PC-9 (cell line): Measurements from ENCODE around the gene CD8B2. TPM values are rescaled to one million over a fixed set of nuclear protein-coding genes. Genes with fewer than 3 reads are reported as not detected.

Experiments
- BruUV-seq: library from RNA; stranded (reverse); fragments of 400-500 nt; replicated peaks from 2 replicates; lab custom pipeline; 2021; lab: Mats Ljungman, UMichigan
- CTCF ChIA-PET: fragments of 300-600 bp; sonication (Branson Sonifier 250); formaldehyde crosslinking; loops from one replicate; lab custom pipeline; 2022; ENCODE audit warnings: antibody characterized with exemption; lab: Charles Lee
- POLR2A ChIA-PET: fragments of 300-600 bp; sonication (Branson Sonifier 250); formaldehyde crosslinking; loops from one replicate; lab custom pipeline; 2022; ENCODE audit warnings: antibody characterized with exemption; ENCODE audit not compliant: unreplicated experiment; lab: Charles Lee
- DNase-seq, 2 experiments: peaks; one replicate each; pipeline versions ENCODE4 v3.0.0 to v3.0.0-alpha.2; 2015 to 2022; ENCODE audit warnings: mixed read lengths in 1 of 2
- H2AFZ ChIP-seq: fragments of 200-600 bp; sonication (generic); 2 replicates; pipeline ENCODE4 v1.8.1; 2017; ENCODE audit warnings: antibody characterized with exemption
- H3F3A ChIP-seq: fragments of 200-600 bp; sonication (generic); 2 replicates; pipeline ENCODE4 v1.8.1; 2017; ENCODE audit warnings: antibody characterized with exemption, mild to moderate bottlenecking, low read depth; ENCODE audit not compliant: insufficient read depth
- H3K27ac ChIP-seq: fragments of 200-600 bp; sonication (generic); 2 replicates; pipeline ENCODE4 v1.6.1; 2016; ENCODE audit warnings: mixed run types
- H3K27me3 ChIP-seq: fragments of 200-600 bp; sonication (generic); 2 replicates; pipeline ENCODE4 v1.6.1; 2016; ENCODE audit warnings: low read depth, mixed run types; ENCODE audit not compliant: insufficient read depth
- H3K36me3 ChIP-seq: fragments of 200-600 bp; sonication (generic); 2 replicates; pipeline ENCODE4 v1.6.1; 2016; ENCODE audit warnings: low read depth, mixed run types
- H3K4me1 ChIP-seq: fragments of 200-600 bp; sonication (generic); replicated peaks from 2 replicates; pipeline ENCODE4 v1.6.1; 2016; ENCODE audit warnings: mixed run types; ENCODE audit not compliant: insufficient read depth
- H3K4me2 ChIP-seq: fragments of 200-600 bp; sonication (generic); 2 replicates; pipeline ENCODE4 v1.6.1; 2017; ENCODE audit warnings: mixed run types
- H3K4me3 ChIP-seq: fragments of 200-600 bp; sonication (generic); 2 replicates; pipeline ENCODE4 v1.6.1; 2016; ENCODE audit warnings: mixed run types
- H3K79me2 ChIP-seq: fragments of 200-600 bp; sonication (generic); 2 replicates; pipeline ENCODE4 v1.6.1; 2017; ENCODE audit warnings: low read depth, mixed run types
- H3K9me2 ChIP-seq: fragments of 200-600 bp; sonication (generic); 2 replicates; pipeline ENCODE4 v1.8.1; 2017; ENCODE audit warnings: mild to moderate bottlenecking; ENCODE audit not compliant: insufficient read depth
- H3K9me3 ChIP-seq: fragments of 200-600 bp; sonication (generic); 2 replicates; pipeline ENCODE4 v1.8.1; 2016; ENCODE audit warnings: low read depth; ENCODE audit not compliant: insufficient read depth
- H4K20me1 ChIP-seq: fragments of 200-600 bp; sonication (generic); 2 replicates; pipeline ENCODE4 v1.8.1; 2017; ENCODE audit not compliant: insufficient read depth
- EZH2 ChIP-seq: fragments of 200-600 bp; sonication (generic); IDR thresholded peaks from 2 replicates; pipeline ENCODE4 v1.8.0; 2017; ENCODE audit warnings: antibody characterized with exemption, low read depth
- intact Hi-C: fragments of 100-400 bp; cut with micrococcal nuclease; formaldehyde crosslinking; loops from one replicate; pipeline ENCODE4 v1.10.0; 2022; ENCODE audit not compliant: unreplicated experiment
- total RNA-seq: library from RNA; stranded (reverse); gene quantifications from 2 replicates; pipeline ENCODE4 v1.2.3, GENCODE V29; 2021
- TF ChIP-seq, protein P1 (sequence below): fragments of 200-600 bp; sonication (generic); conservative IDR thresholded peaks from 2 replicates; pipeline ENCODE4 v1.6.1; 2017; ENCODE audit warnings: mixed run types, antibody characterized with exemption, mild to moderate bottlenecking, moderate library complexity

Gene CD8B2
- total RNA-seq, 1 experiment from 2014 or later = not detected

DNA sequence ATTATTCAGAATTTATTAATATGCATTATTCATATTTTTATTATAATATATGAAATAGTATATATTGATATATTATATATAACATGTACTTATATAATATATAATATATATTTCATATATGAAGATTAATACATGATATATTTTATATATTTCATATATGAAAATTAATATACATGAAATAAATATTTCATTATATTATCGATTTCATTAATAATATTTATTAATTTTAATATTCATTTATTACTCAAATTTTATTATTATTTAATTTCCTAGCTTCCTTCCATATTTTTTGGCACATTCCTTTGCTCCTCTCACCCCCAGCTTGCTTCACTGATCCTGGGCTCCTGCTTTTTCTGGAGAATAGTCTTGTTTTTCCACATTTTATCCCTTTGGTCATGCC, 29.7 kb downstream of the CD8B2 start:
- H3K27ac ChIP-seq = no peak overlapping the region

DNA sequence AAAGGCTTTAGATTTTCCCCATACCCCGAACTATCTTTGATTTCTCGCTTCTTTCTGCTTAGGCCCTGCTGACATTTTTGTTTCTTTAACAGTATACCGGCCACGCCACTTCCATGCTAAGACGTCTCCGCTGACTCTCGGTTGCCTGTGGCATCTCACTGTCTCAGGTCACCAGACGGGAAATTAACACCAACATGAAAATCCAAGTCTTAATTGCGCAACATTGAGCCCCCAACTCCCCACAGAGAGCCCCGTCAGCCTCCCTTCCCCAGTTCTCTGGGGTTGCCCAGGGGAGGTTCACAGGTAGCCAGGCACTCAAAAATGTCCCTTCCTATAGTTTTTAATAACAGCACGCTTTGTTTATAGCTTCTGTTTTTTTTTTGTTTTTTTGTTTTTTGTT, 30.2 kb downstream of the CD8B2 start:
- TF ChIP-seq, protein P1, sequence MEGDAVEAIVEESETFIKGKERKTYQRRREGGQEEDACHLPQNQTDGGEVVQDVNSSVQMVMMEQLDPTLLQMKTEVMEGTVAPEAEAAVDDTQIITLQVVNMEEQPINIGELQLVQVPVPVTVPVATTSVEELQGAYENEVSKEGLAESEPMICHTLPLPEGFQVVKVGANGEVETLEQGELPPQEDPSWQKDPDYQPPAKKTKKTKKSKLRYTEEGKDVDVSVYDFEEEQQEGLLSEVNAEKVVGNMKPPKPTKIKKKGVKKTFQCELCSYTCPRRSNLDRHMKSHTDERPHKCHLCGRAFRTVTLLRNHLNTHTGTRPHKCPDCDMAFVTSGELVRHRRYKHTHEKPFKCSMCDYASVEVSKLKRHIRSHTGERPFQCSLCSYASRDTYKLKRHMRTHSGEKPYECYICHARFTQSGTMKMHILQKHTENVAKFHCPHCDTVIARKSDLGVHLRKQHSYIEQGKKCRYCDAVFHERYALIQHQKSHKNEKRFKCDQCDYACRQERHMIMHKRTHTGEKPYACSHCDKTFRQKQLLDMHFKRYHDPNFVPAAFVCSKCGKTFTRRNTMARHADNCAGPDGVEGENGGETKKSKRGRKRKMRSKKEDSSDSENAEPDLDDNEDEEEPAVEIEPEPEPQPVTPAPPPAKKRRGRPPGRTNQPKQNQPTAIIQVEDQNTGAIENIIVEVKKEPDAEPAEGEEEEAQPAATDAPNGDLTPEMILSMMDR = no peak
- TF ChIP-seq EZH2 = no peak
- no peaks in the 10 kb centered on the region for H3K4me1 ChIP-seq
- no peaks in the 10 kb centered on the region; the same call in 1 of the 2 replicates for H4K20me1 ChIP-seq
- H3K36me3 ChIP-seq = no peaks in the 10 kb centered on the region
- no peaks in the 10 kb centered on the region for H3K27me3 ChIP-seq
- H3K4me3 ChIP-seq = no peak overlapping the region
- no peak overlapping the region for H3K4me2 ChIP-seq
- no peaks in the 10 kb centered on the region for H3F3A ChIP-seq
- H3K27ac ChIP-seq = no peak overlapping the region
- ChIA-PET POLR2A (no interaction called here), CTCF (no interaction called here)
- H2AFZ ChIP-seq = no peak overlapping the region
- no peaks in the 10 kb centered on the region for H3K9me3 ChIP-seq
- no peaks in the 10 kb centered on the region for H3K9me2 ChIP-seq
- H3K79me2 ChIP-seq = no peaks in the 10 kb centered on the region
- BruUV-seq = no TSS peak
- DNase-seq = no peak
- intact Hi-C loops = no loop called here

More for the DNA sequence above, 29.7 kb downstream of the CD8B2 start:
- Histone ChIP-seq H3K36me3 (no peaks in the 10 kb centered on the region), H3K79me2 (no peaks in the 10 kb centered on the region), H3K27me3 (no peaks in the 10 kb centered on the region), H4K20me1 (no peaks in the 10 kb centered on the region; the same call in 1 of the 2 replicates), H3K9me3 (no peaks in the 10 kb centered on the region), H2AFZ (no peak overlapping the region), H3K4me2 (no peak overlapping the region), H3K9me2 (no peaks in the 10 kb centered on the region), H3K4me3 (no peak overlapping the region), H3K4me1 (no peaks in the 10 kb centered on the region), H3F3A (no peaks in the 10 kb centered on the region)
- intact Hi-C loops = no loop called here
- no peak for DNase-seq
- ChIA-PET POLR2A (no interaction called here), CTCF (no interaction called here)
- BruUV-seq = no TSS peak
- TF ChIP-seq, protein P1 = no peak
- TF ChIP-seq EZH2 = no peak

DNA sequence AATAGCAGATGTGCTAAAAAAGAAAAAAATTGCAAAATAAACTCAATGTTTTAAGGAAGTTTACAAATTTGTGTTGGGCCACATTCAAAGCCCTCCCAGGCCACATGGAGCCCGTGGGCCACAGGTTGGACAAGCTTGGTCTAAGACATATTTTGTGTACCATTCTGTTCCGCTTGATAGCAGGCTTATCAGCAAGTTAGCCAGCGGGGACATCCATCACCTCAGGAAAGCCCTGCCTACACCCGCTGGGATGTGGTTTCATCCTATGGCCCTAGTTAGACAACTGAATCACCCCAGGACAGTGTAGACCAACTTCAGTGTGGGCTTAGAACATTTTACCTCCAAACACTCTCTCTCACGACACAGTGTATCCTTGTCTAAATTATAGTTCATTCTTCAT, 32.6 kb downstream of the CD8B2 start:
- H3K4me3 ChIP-seq = no peak overlapping the region
- no peak overlapping the region for H2AFZ ChIP-seq
- no peaks in the 10 kb centered on the region for H3K4me1 ChIP-seq
- DNase-seq = no peak
- CTCF ChIA-PET = no interaction called here
- H3K27ac ChIP-seq = no peak overlapping the region
- no peaks in the 10 kb centered on the region; the same call in 1 of the 2 replicates for H4K20me1 ChIP-seq
- H3K9me2 ChIP-seq = no peaks in the 10 kb centered on the region
- H3F3A ChIP-seq = no peaks in the 10 kb centered on the region
- H3K27me3 ChIP-seq = no peaks in the 10 kb centered on the region
- no peaks in the 10 kb centered on the region for H3K36me3 ChIP-seq
- H3K9me3 ChIP-seq = no peaks in the 10 kb centered on the region
- intact Hi-C loops = no loop called here
- TF ChIP-seq, protein P1 = no peak
- TF ChIP-seq EZH2 = no peak
- no TSS peak for BruUV-seq
- H3K79me2 ChIP-seq = no peaks in the 10 kb centered on the region
- POLR2A ChIA-PET = no interaction called here
- no peak overlapping the region for H3K4me2 ChIP-seq
